Activated CD8-positive, alpha-beta T cell treated with anti-CD3 and anti-CD28 coated beads for 36 hours (primary cell): Measurements from ENCODE around the gene WHRN. TPM values are rescaled to one million over a fixed set of nuclear protein-coding genes. Genes with fewer than 3 reads are reported as not detected.

Experiments
- ATAC-seq: fragments of 200-7000 bp; cut with Tn5 transposase; one replicate; pipeline ENCODE4 v1.10.0; 2021; ENCODE audit warnings: mild to moderate bottlenecking, moderate library complexity
- CTCF ChIA-PET: fragments of 350-600 bp; sonication (Branson Sonifier 250); formaldehyde crosslinking; loops from one replicate; lab custom pipeline; 2021; ENCODE audit warnings: antibody characterized with exemption; lab: Charles Lee
- POLR2A ChIA-PET: fragments of 350-600 bp; sonication (Branson Sonifier 250); formaldehyde crosslinking; loops from one replicate; lab custom pipeline; 2021; ENCODE audit warnings: antibody characterized with exemption; lab: Charles Lee
- DNase-seq: peaks from one replicate; pipeline ENCODE4 v3.0.0-alpha.2; 2020
- H3K27ac Mint-ChIP-seq: one replicate; pipeline ENCODE4 v1.8.0; 2021; ENCODE audit warnings: mild to moderate bottlenecking, mixed read lengths
- H3K27me3 Mint-ChIP-seq: one replicate; pipeline ENCODE4 v1.8.0; 2021; ENCODE audit warnings: mixed read lengths
- H3K36me3 Mint-ChIP-seq: one replicate; pipeline ENCODE4 v1.8.0; 2021; ENCODE audit warnings: low read depth, mixed read lengths
- H3K4me1 Mint-ChIP-seq: one replicate; pipeline ENCODE4 v1.8.0; 2021; ENCODE audit warnings: low read depth, mixed read lengths
- H3K4me3 Mint-ChIP-seq: one replicate; pipeline ENCODE4 v1.8.0; 2021; ENCODE audit warnings: mild to moderate bottlenecking, moderate library complexity, mixed read lengths
- H3K9me3 Mint-ChIP-seq: one replicate; pipeline ENCODE4 v1.8.0; 2021; ENCODE audit warnings: mixed read lengths
- CTCF ChIP-seq: fragments of 200-600 bp; IDR thresholded peaks from one replicate; pipeline ENCODE4 v1.8.0; 2022; ENCODE audit warnings: antibody characterized with exemption, mild to moderate bottlenecking
- intact Hi-C: fragments of 100-400 bp; cut with micrococcal nuclease; formaldehyde crosslinking; loops from one replicate; pipeline ENCODE4 v1.10.0; 2022
- total RNA-seq, 2 experiments: library from RNA; stranded (reverse); gene quantifications; one replicate each; pipeline ENCODE4 v1.2.3, GENCODE V29; 2021

Gene WHRN
- total RNA-seq, 2 experiments from 2014 or later = 12.6 to 14.9 TPM

- peak overlapping the region; percentile 30 for H3K27ac Mint-ChIP-seq
- DNase-seq (no peak), ATAC-seq (no peak)
- ChIA-PET POLR2A (interaction anchor here (0.7 kb wide), 1 partner anchor 79 kb away, joined by 3 read pairs; no protein-coding TSS in a partner anchor), CTCF (interaction anchor here (0.8 to 2.3 kb wide), 3 partner anchors 12 to 178 kb away, joined by 3 to 7 read pairs (median 6); no protein-coding TSS in a partner anchor)
- intact Hi-C loops = no loop called here
- H3K9me3 Mint-ChIP-seq = no peaks in the 10 kb centered on the region
- no peaks in the 10 kb centered on the region for H3K36me3 Mint-ChIP-seq
- no peak overlapping the region for H3K4me3 Mint-ChIP-seq
- peaks cover 17% of the 10 kb centered on the region for H3K4me1 Mint-ChIP-seq
- no peak for TF ChIP-seq CTCF
- peaks cover 5% of the 10 kb centered on the region for H3K27me3 Mint-ChIP-seq
Observed at GRCh38 chr9:114475412-114476135, 29.7 kb downstream of the WHRN start.

DNA sequence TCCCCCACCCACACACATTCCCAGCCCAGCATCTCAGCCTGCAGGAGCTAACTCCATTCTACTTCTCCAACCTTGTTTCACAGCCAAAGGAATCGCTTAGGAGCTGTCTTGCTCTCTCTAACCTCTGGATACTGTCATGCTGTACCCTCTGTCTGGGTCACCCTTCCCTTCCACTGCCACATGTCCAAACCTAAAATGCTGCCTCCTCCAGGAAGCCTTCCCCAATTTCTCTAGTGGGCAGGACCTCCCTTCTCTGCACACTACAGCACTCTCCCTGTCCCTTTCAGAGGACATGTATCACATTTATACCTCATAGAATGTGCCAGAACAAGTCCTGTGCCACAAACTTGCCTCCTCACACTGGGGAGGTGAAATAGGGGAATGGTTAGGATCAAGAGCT, 30.8 kb downstream of the WHRN start:
- POLR2A ChIA-PET = no interaction called here
- CTCF ChIA-PET = interaction anchor here (1.7 kb wide), 1 partner anchor 69 kb away, joined by 6 read pairs; no protein-coding TSS in a partner anchor
- Mint-ChIP-seq H3K27me3 (peaks cover 5% of the 10 kb centered on the region), H3K4me3 (no peak overlapping the region), H3K4me1 (peaks cover 17% of the 10 kb centered on the region), H3K9me3 (no peaks in the 10 kb centered on the region), H3K36me3 (no peaks in the 10 kb centered on the region), H3K27ac (no peak overlapping the region)
- intact Hi-C loops = no loop called here
- TF ChIP-seq CTCF = no peak
- DNase-seq = no peak
- ATAC-seq = no peak

DNA sequence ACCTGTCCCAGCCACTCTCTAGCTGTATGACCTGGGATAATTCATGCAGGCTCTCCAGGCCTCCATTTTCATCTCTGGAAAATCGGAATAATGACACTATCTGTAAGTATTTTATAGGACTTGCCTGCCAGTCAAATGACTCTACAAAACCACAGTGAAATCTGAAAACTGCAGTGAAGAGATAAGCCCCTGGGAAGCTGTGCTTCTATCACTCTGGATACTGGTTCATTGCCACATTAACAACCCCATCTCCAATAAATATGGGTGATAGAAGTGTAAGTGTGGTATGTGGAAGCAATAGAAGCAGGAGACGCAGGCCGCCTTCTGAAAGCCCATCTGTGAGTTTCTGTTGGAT, 31.8 kb downstream of the WHRN start:
- no peak for TF ChIP-seq CTCF
- CTCF ChIA-PET = interaction anchor here (1.3 to 1.7 kb wide), 2 partner anchors 68 to 180 kb away, joined by 5 to 6 read pairs; no protein-coding TSS in a partner anchor
- intact Hi-C loops = no loop called here
- Mint-ChIP-seq H3K4me3 (no peak overlapping the region), H3K4me1 (peaks cover 17% of the 10 kb centered on the region), H3K9me3 (no peaks in the 10 kb centered on the region), H3K36me3 (no peaks in the 10 kb centered on the region), H3K27ac (no peak overlapping the region), H3K27me3 (peaks cover 5% of the 10 kb centered on the region)
- ATAC-seq (no peak), DNase-seq (no peak)
- POLR2A ChIA-PET = no interaction called here

- intact Hi-C loops = no loop called here
- Mint-ChIP-seq H3K27me3 (peaks cover 5% of the 10 kb centered on the region), H3K4me3 (no peak overlapping the region), H3K4me1 (peaks cover 17% of the 10 kb centered on the region), H3K36me3 (no peaks in the 10 kb centered on the region), H3K27ac (no peak overlapping the region), H3K9me3 (no peaks in the 10 kb centered on the region)
- ATAC-seq (no peak), DNase-seq (no peak)
- POLR2A ChIA-PET = no interaction called here
- TF ChIP-seq CTCF = no peak
- CTCF ChIA-PET = interaction anchor here (1.3 kb wide), 1 partner anchor 180 kb away, joined by 5 read pairs; no protein-coding TSS in a partner anchor
Observed at GRCh38 chr9:114472765-114473446, 32.4 kb downstream of the WHRN start.

GRCh38 chr9:114471157-114471556, 34.1 kb downstream of the WHRN start:
- H3K27me3 Mint-ChIP-seq = peaks cover under 1% of the 10 kb centered on the region
- H3K4me3 Mint-ChIP-seq = no peak overlapping the region
- intact Hi-C loops = no loop called here
- no peak for DNase-seq
- ChIA-PET CTCF (interaction anchor here (0.9 kb wide), 1 partner anchor 182 kb away, joined by 3 read pairs; no protein-coding TSS in a partner anchor), POLR2A (no interaction called here)
- no peak for TF ChIP-seq CTCF
- no peak for ATAC-seq
- peaks cover 13% of the 10 kb centered on the region for H3K4me1 Mint-ChIP-seq
- no peaks in the 10 kb centered on the region for H3K36me3 Mint-ChIP-seq
- H3K9me3 Mint-ChIP-seq = no peaks in the 10 kb centered on the region
- H3K27ac Mint-ChIP-seq = no peak overlapping the region
